ENCODE measurements around the gene KLF13. TPM values are rescaled to one million over a fixed set of nuclear protein-coding genes. Genes with fewer than 3 reads are reported as not detected.

KLF13 gene
- total RNA-seq, 1 experiment from 2014 or later, result 22.1 TPM

DNA sequence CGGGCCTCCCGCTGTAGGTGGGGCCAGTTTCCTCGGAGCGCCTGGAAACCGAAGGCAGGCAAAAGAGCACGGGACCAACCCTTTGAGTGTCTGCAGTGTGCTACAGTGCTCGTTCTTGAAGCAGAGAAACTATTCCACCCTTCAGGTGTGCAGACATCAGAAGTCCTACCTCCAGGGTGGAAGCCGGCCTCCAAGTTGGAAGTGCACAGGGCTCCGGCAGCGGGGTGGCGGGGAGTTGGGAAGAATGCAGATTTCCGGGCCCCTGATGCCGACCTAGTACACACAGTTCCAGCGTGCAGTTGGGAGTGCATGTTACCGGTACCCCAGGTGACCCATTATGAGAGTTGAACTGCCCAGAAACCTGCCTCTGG is 3.0 kb downstream of the KLF13 start:
- H3K4me3 ChIP-seq (ENCODE audit: low read depth, low read length, poor library complexity, severe bottlenecking), result no peak overlapping the region

GRCh38 chr15:31330111-31330785 is 3.6 kb downstream of the KLF13 start:
- BruUV-seq (replicated peaks), result no TSS peak

More for the DNA sequence above, 3.0 kb downstream of the KLF13 start:
- ChIA-PET CTCF (interaction anchor here (0.6 kb wide), 1 partner anchor 341 kb away, joined by 5 read pairs; no protein-coding TSS in a partner anchor), POLR2A (ENCODE audit: low non-redundant PET) (no interaction called here)
- intact Hi-C loops (cut with micrococcal nuclease; ENCODE audit: unreplicated experiment), result loop anchor here (10.0 kb wide), 2 partner anchors 155 to 545 kb away; partner anchors contain the start of gene OTUD7A
- BruUV-seq (replicated peaks), result no TSS peak
- TF ChIP-seq EZH2 (IDR thresholded peaks at IDR 0.05; ENCODE audit: borderline replicate concordance, low read depth, low read length, poor library complexity, severe bottlenecking), result no peak
- TF ChIP-seq, protein P1, sequence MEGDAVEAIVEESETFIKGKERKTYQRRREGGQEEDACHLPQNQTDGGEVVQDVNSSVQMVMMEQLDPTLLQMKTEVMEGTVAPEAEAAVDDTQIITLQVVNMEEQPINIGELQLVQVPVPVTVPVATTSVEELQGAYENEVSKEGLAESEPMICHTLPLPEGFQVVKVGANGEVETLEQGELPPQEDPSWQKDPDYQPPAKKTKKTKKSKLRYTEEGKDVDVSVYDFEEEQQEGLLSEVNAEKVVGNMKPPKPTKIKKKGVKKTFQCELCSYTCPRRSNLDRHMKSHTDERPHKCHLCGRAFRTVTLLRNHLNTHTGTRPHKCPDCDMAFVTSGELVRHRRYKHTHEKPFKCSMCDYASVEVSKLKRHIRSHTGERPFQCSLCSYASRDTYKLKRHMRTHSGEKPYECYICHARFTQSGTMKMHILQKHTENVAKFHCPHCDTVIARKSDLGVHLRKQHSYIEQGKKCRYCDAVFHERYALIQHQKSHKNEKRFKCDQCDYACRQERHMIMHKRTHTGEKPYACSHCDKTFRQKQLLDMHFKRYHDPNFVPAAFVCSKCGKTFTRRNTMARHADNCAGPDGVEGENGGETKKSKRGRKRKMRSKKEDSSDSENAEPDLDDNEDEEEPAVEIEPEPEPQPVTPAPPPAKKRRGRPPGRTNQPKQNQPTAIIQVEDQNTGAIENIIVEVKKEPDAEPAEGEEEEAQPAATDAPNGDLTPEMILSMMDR (conservative IDR thresholded peaks at IDR 0.05; ENCODE audit: low read depth, low read length), result no peak
- Histone ChIP-seq H3K4me1 (ENCODE audit: insufficient read depth, low read length, poor library complexity, severe bottlenecking) (peaks cover 4% of the 10 kb centered on the region), H3K27me3 (replicated peaks; ENCODE audit: insufficient read depth, low read depth, low read length, poor library complexity) (no peaks in the 10 kb centered on the region), H3K27ac (ENCODE audit: low read depth, low read length, poor library complexity, severe bottlenecking) (no peak overlapping the region), H3K9me3 (ENCODE audit: low read depth, low read length, poor library complexity, severe bottlenecking) (no peaks in the 10 kb centered on the region), H3K36me3 (ENCODE audit: insufficient read depth, low read length, poor library complexity, severe bottlenecking) (no peaks in the 10 kb centered on the region)
- DNase-seq (ENCODE audit: low spot score), result no peak

GRCh38 chr15:31330836-31331235 is 4.2 kb downstream of the KLF13 start:
- H3K27me3 ChIP-seq (replicated peaks; ENCODE audit: insufficient read depth, low read depth, low read length, poor library complexity), result no peaks in the 10 kb centered on the region
- no peaks in the 10 kb centered on the region for H3K9me3 ChIP-seq (ENCODE audit: low read depth, low read length, poor library complexity, severe bottlenecking)
- H3K27ac ChIP-seq (ENCODE audit: low read depth, low read length, poor library complexity, severe bottlenecking), result no peak overlapping the region
- no peak for TF ChIP-seq EZH2 (IDR thresholded peaks at IDR 0.05; ENCODE audit: borderline replicate concordance, low read depth, low read length, poor library complexity, severe bottlenecking)
- TF ChIP-seq, protein P1 (conservative IDR thresholded peaks at IDR 0.05; ENCODE audit: low read depth, low read length), result no peak
- no peak for DNase-seq (ENCODE audit: low spot score)
- H3K4me3 ChIP-seq (ENCODE audit: low read depth, low read length, poor library complexity, severe bottlenecking), result no peak overlapping the region
- BruUV-seq (replicated peaks), result no TSS peak
- no peaks in the 10 kb centered on the region for H3K36me3 ChIP-seq (ENCODE audit: insufficient read depth, low read length, poor library complexity, severe bottlenecking)
- ChIA-PET POLR2A (ENCODE audit: low non-redundant PET) (no interaction called here), CTCF (no interaction called here)
- H3K4me1 ChIP-seq (ENCODE audit: insufficient read depth, low read length, poor library complexity, severe bottlenecking), result peaks cover 4% of the 10 kb centered on the region
- intact Hi-C loops (cut with micrococcal nuclease; ENCODE audit: unreplicated experiment), result no loop called here

More at GRCh38 chr15:31330111-31330785, 3.6 kb downstream of the KLF13 start:
- no peak for DNase-seq (ENCODE audit: low spot score)
- no peak overlapping the region for H3K27ac ChIP-seq (ENCODE audit: low read depth, low read length, poor library complexity, severe bottlenecking)
- TF ChIP-seq EZH2 (IDR thresholded peaks at IDR 0.05; ENCODE audit: borderline replicate concordance, low read depth, low read length, poor library complexity, severe bottlenecking), result no peak
- TF ChIP-seq, protein P1 (conservative IDR thresholded peaks at IDR 0.05; ENCODE audit: low read depth, low read length), result no peak
- POLR2A ChIA-PET (ENCODE audit: low non-redundant PET), result no interaction called here
- H3K36me3 ChIP-seq (ENCODE audit: insufficient read depth, low read length, poor library complexity, severe bottlenecking), result no peaks in the 10 kb centered on the region
- H3K9me3 ChIP-seq (ENCODE audit: low read depth, low read length, poor library complexity, severe bottlenecking), result no peaks in the 10 kb centered on the region
- no peaks in the 10 kb centered on the region for H3K27me3 ChIP-seq (replicated peaks; ENCODE audit: insufficient read depth, low read depth, low read length, poor library complexity)
- intact Hi-C loops (cut with micrococcal nuclease; ENCODE audit: unreplicated experiment), result no loop called here
- no peak overlapping the region for H3K4me3 ChIP-seq (ENCODE audit: low read depth, low read length, poor library complexity, severe bottlenecking)
- CTCF ChIA-PET, result no interaction called here
- peaks cover 4% of the 10 kb centered on the region for H3K4me1 ChIP-seq (ENCODE audit: insufficient read depth, low read length, poor library complexity, severe bottlenecking)
